GOT3 (cell line): ENCODE results near the gene BOLA2.
"Not testable (repeated sequence)": the region's sequence is repeated elsewhere in the genome, so short reads cannot be mapped to it uniquely, and the experiment has no call there.

Experiments
- DNase-seq: peaks from one replicate; lab custom pipeline; 2025; ENCODE audit warnings: mixed read lengths; lab: John Stamatoyannopoulos, UW

BOLA2 gene

DNA sequence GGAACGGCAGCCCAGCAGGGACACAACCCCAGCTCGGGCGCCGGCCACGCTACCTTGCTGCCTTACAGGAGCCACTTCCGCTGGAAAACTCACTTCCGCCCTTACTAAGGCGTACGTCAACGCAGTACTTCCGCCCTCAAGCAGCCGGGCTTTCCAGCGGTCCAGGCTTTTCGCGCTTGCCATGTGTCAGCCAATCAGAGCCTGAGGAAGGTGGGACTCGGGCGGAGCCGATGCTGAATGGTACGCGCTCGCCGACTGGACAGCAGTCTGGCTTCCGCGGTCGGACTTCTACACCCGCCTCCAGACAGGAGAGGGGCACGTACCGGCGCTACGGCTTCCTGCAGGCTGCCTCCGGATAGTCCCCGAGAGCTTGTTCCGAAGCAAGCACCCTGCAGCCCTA, at the start of gene BOLA2, which contains the start of gene SLX1B:
BOLA2 (minus strand) TSS at position 83 of the 400 bp plus-strand sequence. CDS start 98 bp downstream, outside the sequence.
SLX1B (plus strand) TSS at position 265 of the 400 bp plus-strand sequence.
- DNase-seq: not testable (repeated sequence)

DNA sequence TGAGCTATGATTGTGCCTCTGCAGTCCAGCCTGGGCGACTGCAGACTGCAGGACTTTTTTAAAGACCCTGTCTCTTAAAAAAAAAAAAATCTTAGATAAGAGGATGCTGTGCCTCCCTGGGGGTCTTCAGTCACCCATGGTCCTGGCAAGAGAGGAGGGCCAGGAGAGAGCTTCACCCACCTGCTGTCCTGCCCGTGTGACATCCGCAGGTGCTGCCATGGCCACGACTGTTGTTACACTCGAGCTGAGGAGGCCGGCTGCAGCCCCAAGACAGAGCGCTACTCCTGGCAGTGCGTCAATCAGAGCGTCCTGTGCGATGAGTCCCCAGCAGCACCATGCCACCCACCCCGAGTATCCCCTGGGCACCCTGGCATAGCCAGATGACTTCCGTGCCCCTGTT, 28.1 kb upstream of the BOLA2 start:
- not testable (repeated sequence) for DNase-seq

DNA sequence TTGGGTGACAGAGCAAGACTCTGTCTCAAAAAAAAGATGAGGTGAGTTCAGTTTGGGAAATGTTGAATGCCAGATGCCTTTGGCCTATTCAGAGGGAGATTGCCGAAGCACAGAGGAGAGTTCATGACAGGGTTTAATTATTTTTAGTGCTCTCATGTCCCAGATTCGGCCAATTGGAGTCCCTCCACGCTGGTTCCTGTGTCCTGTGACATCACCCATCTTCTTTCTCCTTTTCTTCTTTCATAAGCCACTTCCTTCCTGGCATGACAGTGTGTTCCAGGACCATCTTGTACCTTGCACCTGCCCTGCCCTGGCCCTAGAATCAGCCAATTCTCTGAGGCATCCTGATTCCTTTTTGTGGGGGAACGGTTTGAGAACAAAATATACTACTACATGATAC, 17.9 kb upstream of the BOLA2 start:
- DNase-seq: not testable (repeated sequence)

DNA sequence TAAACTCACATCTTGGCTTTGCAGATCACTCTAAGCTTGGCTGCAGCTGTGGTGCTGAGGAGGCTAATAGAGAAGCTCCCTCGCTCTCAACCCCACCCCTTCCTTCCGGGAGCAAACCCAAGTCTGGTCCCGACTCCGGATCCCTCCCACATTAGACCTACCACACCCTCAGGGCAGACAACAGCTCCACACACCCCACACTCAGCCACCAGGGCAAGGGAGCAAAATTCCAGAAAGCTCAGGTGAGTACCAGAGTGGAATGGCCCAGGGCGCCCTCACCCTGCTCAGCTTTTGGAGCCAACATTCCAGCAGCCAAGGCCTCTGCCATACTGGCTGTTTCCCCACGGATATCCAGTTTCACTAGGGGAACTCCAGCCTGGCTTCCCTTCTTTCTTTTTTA, 15.5 kb upstream of the BOLA2 start:
- not testable (repeated sequence) for DNase-seq

DNA sequence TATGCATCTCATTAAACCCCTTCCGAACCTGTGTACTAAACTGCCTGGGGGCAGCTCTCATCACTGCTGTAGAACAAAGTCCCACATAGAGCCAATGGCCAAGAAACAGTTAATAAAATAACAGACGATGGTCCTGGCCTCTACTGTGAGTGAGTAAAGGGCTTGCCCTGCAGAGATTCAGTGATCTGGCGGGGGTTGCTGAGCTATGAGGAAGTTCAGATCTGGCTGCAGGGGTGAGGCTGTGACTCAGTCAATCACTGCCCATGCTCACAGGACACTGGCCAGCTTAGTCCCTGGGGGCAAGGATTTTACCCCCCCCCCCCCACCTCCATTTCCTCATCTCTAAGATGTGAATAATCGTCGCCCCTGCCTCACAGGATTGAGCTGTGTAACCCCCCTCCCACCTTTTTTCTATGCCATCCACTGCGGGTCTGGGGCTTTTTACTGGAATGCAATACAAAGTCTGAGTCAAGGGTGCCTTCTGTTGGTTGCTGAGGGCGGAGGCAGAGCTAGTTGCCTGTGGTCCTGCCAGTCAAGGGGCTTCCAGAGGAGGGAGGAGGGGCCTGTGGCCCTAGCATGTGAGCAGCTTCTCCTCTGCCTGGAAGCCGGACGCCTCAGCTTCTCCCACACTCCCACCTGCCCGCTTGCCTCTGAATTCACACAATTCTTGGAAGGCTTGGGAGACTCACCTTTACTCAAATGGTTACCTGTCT, 13.7 kb upstream of the BOLA2 start:
- not testable (repeated sequence) for DNase-seq

DNA sequence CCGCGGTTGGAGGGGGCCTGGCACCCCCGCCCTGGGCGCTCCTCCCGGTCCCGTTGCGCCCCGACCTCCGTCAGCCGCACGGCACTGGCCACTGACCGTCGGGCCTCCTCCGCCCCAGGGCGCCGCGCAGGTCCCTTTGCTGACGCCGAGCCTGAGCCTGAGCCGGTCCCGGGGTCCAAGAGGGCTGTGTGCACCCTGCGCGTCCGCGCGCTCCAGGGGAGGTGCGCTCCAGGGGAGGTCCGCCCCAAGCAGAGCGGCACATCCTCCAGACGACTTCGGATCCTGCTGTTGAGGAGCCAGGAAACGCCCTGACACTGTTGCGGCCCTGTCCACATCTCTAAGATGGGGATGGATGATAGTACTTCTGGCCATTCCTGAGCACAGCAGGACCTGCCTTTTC, 12.8 kb upstream of the BOLA2 start:
- DNase-seq: not testable (repeated sequence)

DNA sequence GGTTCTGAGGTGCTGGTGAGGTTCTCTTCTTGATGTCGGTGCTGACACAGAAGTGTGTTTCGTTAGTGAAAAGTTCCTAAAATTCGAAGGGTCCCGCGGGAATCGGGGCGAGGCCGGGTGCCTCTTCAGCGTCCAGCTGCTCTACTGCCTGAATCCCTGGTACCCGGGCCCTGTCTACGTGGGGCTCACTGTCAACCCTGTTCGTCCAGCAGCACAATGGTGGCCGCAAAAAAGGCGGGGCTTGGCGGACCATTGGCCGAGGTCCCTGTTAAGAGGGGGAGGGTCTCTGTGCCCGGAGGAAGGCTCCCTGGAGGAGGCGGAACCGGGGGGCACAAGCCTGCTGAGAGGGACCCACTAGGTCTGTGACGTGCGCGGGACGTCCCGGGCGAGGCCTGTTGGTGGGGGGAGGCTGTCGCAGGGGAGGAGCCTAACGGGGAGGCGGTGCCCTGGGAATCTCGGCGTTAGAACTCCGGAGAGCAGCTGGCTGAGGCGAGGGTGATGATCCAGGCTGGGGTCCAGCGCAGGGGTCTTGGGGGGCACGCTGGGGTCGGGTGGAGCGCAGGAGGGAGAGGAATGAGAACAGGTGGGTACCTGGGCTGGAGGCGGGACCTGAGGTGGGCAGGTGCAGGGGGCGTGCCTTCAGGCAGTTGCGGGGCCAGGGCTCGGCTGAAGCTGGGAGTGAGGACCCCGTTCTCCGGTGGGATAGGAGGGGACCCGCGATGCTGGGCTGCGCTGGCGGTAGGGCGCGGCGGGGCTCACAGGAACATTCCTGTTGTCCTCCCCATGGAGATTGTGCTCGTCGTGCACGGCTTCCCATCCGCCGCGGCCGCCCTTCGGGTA, 12.1 kb upstream of the BOLA2 start:
- not testable (repeated sequence) for DNase-seq

DNA sequence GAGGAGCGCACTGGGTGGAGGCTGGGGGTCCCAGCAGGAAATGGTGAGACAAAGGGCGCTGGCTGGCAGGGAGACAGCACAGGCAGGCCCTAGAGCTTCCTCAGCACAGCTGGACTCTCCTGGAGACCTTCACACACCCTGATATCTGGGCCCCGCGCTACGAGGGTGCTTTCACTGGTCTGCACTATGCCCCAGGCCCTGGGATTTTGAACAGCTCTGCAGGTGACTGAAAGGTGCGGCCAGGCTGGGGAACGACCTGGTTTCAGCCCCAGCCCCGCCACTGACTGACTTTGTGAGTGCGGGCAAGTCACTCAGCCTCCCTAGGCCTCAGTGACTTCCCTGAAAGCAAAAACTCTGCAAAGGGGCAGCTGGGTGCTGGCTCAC, 6.5 kb upstream of the BOLA2 start:
- not testable (repeated sequence) for DNase-seq

DNA sequence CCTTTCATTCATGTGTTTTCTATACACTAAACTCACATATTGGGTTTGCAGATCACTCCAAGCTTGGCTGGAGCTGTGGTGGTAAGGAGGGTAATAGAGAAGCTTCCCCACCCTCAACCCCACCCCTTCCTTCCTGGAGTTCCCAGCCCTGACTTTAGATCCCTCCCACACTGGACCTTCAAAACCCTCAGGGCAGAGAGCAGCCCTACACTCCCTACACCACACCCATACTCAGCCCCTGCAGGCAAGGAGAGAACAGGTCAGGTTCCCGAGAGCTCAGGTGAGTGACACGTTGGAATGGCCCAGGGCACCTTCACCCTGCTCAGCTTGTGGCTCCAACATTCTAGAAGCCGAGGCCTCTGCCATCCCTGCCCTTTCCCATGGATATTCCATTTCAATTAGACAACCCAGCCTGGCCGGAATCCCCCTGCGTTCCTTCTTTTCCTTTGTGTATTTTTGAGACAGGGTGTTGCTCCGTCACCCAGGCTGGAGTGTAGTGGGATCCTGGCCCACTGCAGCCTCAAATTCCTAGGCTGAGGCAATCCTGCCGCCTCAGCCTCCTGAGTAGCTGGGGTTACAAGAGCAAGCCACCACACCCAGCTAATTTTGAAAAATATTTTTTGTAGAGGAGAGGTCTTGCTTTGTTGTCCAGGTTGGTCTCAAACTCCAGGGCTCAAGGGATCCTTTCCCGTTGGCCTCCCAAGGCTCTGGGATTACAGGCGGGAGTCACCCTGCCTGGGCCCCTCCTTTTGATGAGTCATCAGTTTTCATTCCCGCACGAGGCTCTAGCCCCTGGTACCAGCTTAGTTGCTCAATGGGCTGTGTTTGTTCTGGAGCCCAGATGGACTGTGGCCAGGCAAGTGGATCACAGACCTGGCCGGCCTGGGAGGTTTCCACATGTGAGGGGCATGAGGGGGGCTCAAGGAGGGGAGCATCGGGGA, 5.8 kb upstream of the BOLA2 start, which contains the start of gene SULT1A4:
SULT1A4 (plus strand) TSS at position 208 of the 941 bp plus-strand sequence. CDS start 1,473 bp downstream, outside the sequence.
- not testable (repeated sequence) for DNase-seq

DNA sequence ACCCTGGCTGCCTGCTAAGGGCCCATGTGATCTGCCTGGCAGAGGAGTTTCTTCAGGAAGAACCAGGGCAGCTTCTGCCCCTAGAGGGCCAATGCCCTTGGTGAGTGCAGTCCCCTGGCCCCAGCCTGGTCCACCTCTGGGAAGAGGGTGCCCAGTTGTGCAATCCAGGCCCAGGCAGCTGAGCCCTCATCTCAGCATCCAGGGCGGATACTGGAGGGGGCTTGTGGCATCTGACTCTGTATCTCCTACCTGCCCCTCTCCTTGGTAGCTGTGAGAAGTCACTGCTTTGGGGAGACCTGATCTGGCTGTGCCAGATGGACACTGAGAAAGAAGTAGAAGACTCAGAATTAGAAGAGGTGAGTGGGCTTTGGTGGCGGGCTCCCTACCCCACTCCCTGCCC, 3.5 kb upstream of the BOLA2 start:
- not testable (repeated sequence) for DNase-seq

DNA sequence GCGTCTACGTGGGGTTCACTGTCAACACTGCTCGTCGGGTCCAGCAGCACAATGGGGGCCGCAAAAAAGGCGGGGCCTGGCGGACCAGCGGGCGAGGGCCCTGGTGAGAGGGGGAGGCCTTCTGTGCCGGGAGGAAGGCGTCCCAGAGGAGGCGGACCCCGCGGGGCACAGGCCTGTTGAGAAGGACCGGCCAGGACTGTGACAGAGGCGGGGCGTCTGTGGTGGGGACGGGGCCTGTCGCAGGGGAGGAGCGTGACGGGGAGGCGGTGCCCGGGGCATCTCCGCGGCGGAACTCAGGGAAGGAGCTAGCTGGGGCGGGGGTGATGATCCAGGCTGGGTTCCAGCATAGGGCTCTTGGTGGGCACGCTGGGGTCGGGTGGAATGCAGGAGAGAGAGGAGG, 677 bp upstream of the BOLA2 start:
- DNase-seq: not testable (repeated sequence)

DNA sequence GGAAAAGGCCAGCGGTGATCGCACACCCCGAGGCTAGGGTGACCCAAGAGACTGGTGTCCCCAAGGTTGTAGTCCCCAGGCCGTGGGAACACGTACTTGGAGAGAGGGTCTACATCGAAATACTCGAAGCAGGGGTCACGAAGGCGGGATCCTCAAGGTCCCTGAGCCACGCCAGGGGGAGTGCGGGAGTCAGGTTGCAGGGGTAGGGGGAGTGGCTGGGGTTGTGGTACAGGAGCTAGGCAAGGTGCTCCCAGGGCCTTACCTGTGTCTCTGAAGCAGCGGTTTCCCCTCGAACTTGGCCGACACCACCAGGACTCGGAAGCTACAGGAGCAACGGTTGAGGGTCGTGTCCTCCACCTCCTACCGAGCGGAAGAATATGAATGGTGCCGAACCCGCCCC, 397 bp downstream of the BOLA2 start:
- DNase-seq: not testable (repeated sequence)

DNA sequence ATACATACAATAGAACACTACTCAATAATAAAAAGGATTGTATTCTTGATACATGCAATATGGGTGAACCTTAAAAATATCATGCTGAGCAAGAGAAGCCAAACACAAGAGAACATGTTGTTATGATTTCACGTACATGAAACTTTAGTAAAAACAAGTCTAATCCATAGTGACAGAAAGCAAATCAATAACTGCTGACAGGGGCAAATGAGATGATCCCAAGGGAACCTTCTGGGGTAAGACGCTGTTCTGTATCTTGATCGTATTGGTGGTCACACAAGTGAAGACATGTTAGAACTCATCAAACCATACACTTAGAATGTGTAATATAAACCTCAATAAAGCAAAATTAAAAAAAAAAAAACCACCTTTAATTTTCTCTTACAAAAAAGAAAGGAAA, 28.8 kb downstream of the BOLA2 start:
- DNase-seq: not testable (repeated sequence)

DNA sequence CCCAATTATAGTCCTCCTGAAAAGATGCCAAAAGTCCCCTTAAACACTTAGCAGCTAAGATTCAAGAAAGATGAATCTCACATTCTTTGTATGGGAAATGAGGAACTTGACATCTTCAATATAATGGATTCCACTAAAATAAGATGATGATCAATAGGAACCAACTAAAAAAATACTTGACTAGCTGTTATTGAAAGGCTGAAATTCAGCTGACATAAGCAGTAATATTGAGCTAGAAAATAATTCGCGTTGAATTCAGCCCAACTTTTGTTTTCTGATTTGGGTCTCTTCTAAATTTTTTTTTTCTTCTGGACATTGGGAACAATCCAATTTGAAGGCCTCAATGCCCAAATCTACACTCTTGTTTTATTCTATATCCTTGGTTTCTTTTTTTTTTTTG, 30.6 kb downstream of the BOLA2 start:
- not testable (repeated sequence) for DNase-seq

DNA sequence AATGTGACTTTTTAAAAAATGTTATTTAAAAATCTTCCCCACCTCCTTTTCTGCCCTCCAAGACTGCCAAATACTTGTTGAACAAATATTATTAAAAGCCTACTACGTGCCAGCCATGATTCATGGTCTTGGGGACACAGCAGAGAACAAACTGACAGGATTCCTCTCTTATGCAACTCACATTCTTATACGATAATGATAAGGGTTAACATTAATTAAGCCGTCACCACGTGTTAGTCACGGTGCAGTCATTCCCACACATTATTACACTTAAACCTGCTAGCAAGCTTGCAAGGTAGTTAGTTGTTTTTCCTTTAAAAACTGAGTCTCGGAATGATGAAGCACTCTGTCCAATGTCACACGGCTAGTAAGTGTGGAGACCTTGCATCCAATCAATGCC, 48.9 kb downstream of the BOLA2 start:
- not testable (repeated sequence) for DNase-seq
